ENCODE results near the gene ZNF226.

DNA sequence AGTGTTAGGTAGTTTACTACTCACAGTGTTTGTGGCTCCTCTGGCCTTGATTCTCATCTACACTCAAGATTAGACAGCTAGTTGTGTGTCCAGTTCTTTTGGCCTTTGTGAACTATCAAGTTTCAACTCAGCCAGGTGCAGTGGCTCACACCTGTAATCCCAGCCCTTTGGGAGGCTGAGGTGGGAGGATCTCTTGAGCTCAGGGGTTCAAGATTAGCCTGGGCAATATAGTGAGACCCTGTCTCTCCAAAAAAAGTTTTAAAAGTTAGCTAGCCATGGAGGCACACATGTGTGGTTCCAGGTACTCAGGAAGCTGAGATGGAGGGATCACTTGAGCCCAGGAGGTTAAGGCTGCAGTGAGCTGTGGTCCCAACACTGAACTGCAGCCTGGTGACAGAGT lies 16.1 kb downstream of the ZNF226 start:
- no peak for TF ChIP-seq POLR2A (IDR thresholded peaks at IDR 0.05; ENCODE audit: low read depth)
- no peak for TF ChIP-seq POLR2AphosphoS5 (IDR thresholded peaks at IDR 0.05)
- TF ChIP-seq EP300 (IDR thresholded peaks at IDR 0.05): no peak
- TF ChIP-seq, protein P1, sequence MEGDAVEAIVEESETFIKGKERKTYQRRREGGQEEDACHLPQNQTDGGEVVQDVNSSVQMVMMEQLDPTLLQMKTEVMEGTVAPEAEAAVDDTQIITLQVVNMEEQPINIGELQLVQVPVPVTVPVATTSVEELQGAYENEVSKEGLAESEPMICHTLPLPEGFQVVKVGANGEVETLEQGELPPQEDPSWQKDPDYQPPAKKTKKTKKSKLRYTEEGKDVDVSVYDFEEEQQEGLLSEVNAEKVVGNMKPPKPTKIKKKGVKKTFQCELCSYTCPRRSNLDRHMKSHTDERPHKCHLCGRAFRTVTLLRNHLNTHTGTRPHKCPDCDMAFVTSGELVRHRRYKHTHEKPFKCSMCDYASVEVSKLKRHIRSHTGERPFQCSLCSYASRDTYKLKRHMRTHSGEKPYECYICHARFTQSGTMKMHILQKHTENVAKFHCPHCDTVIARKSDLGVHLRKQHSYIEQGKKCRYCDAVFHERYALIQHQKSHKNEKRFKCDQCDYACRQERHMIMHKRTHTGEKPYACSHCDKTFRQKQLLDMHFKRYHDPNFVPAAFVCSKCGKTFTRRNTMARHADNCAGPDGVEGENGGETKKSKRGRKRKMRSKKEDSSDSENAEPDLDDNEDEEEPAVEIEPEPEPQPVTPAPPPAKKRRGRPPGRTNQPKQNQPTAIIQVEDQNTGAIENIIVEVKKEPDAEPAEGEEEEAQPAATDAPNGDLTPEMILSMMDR (IDR thresholded peaks at IDR 0.05): no peak
